NCI-H524 (cell line): ENCODE results near the gene SLCO1C1.

Experiments
- DNase-seq, 2 experiments: peaks; one replicate each; lab custom pipeline; 2025; lab: John Stamatoyannopoulos, UW

The SLCO1C1 gene

DNA sequence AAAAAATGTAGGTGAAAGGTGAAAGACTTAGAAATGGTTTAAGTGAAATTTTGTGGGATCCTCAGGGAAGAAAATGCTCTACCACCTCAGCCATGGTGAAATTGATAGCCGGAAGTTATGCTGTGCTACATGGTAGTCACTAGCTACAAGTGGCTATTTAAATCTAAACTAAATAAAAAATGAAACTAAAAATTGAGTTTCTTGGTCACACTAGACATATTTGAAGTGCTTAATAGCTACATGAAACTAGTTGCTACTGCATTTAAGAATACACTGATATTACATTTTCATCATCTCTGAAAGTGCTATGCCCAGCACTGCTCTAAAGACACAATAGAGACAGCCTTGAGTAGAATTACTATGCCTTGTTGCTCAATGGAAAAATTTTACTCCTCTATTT is 105.0 kb downstream of the SLCO1C1 start:
- no peak for DNase-seq

DNA sequence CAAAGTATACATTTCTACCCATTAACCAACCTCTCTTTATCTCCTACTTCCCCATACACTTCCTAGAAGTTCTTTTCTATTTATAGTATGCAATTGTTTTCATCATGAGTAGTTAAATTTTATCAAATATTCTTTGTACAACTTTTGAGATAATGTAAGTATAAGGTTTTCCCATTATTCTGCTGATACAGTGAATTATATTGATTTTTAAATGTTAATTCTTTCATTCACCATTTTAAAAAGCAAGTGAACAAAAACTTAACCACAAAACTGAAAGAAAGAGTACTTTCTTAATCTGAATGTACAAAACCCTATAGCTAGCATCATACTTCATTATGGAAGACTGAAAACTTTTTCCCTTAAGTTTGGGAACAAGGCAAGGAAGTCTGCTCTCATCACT is 105.9 kb downstream of the SLCO1C1 start:
- no peak for DNase-seq
